Endothelial cell (in vitro differentiated cells): Measurements from ENCODE around the gene ADARB2. TPM values are rescaled to one million over a fixed set of nuclear protein-coding genes. Genes with fewer than 3 reads are reported as not detected.

ENCODE experiments used
- DNase-seq: peaks from one replicate; pipeline ENCODE4 v3.0.0; 2021; ENCODE audit warnings: low spot score
- H3K27ac Mint-ChIP-seq: one replicate; pipeline ENCODE4 v1.8.0; 2021; ENCODE audit warnings: mixed read lengths, inconsistent platforms; ENCODE audit not compliant: unreplicated experiment
- H3K27me3 Mint-ChIP-seq: one replicate; pipeline ENCODE4 v1.8.0; 2021; ENCODE audit warnings: mild to moderate bottlenecking, moderate library complexity, mixed read lengths, inconsistent platforms; ENCODE audit not compliant: unreplicated experiment
- H3K36me3 Mint-ChIP-seq: one replicate; pipeline ENCODE4 v1.8.0; 2021; ENCODE audit warnings: mild to moderate bottlenecking, low read depth, mixed read lengths, inconsistent platforms; ENCODE audit not compliant: unreplicated experiment
- H3K4me1 Mint-ChIP-seq: one replicate; pipeline ENCODE4 v1.8.0; 2021; ENCODE audit warnings: mild to moderate bottlenecking, mixed read lengths, inconsistent platforms; ENCODE audit not compliant: unreplicated experiment
- H3K4me3 Mint-ChIP-seq: one replicate; pipeline ENCODE4 v1.8.0; 2021; ENCODE audit warnings: mild to moderate bottlenecking, mixed read lengths, inconsistent platforms; ENCODE audit not compliant: unreplicated experiment
- H3K9me3 Mint-ChIP-seq: one replicate; pipeline ENCODE4 v1.8.0; 2021; ENCODE audit warnings: mixed read lengths, inconsistent platforms; ENCODE audit not compliant: unreplicated experiment
- CTCF ChIP-seq: fragments of 200-600 bp; sonication (generic); IDR thresholded peaks from one replicate; pipeline ENCODE4 v1.5.0; 2021; ENCODE audit warnings: antibody characterized with exemption; ENCODE audit not compliant: unreplicated experiment
- total RNA-seq: library from RNA; stranded (reverse); fragmentation: NEBNext Ultra II Directional; extraction: Animal tissue kit (Norgen Biotek cat#: 25700); gene quantifications from one replicate; pipeline ENCODE4 v1.2.1, GENCODE V29; 2021; ENCODE audit not compliant: unreplicated experiment

The ADARB2 gene
- total RNA-seq, 1 donor from 2014 or later = 54.9 TPM

GRCh38 chr10:1666147-1666546 is 71.2 kb downstream of the ADARB2 start:
- Mint-ChIP-seq H3K27me3 (peaks cover 4% of the 10 kb centered on the region), H3K4me1 (no peaks in the 10 kb centered on the region)
- DNase-seq = no peak

GRCh38 chr10:1665681-1666080 is 71.6 kb downstream of the ADARB2 start:
- Mint-ChIP-seq H3K27me3 (peaks cover 2% of the 10 kb centered on the region), H3K4me1 (no peaks in the 10 kb centered on the region), H3K4me3 (no peak overlapping the region), H3K27ac (no peak overlapping the region), H3K36me3 (no peaks in the 10 kb centered on the region), H3K9me3 (no peaks in the 10 kb centered on the region)
- no peak for DNase-seq
- TF ChIP-seq CTCF = no peak

More at GRCh38 chr10:1666147-1666546, 71.2 kb downstream of the ADARB2 start:
- no peak for TF ChIP-seq CTCF
- Mint-ChIP-seq H3K9me3 (no peaks in the 10 kb centered on the region), H3K36me3 (no peaks in the 10 kb centered on the region), H3K27ac (no peak overlapping the region), H3K4me3 (no peak overlapping the region)

GRCh38 chr10:1665021-1665661 is 72.2 kb downstream of the ADARB2 start:
- no peaks in the 10 kb centered on the region for H3K4me1 Mint-ChIP-seq
- H3K36me3 Mint-ChIP-seq = no peaks in the 10 kb centered on the region
- H3K9me3 Mint-ChIP-seq = no peaks in the 10 kb centered on the region
- no peak overlapping the region for H3K27ac Mint-ChIP-seq
- no peak for TF ChIP-seq CTCF
- no peak overlapping the region for H3K4me3 Mint-ChIP-seq
- no peak for DNase-seq
- peaks cover 2% of the 10 kb centered on the region for H3K27me3 Mint-ChIP-seq

- H3K4me1 Mint-ChIP-seq = peaks cover 2% of the 10 kb centered on the region
Measured at GRCh38 chr10:1664333-1664964, 72.9 kb downstream of the ADARB2 start.

More at GRCh38 chr10:1664333-1664964, 72.9 kb downstream of the ADARB2 start:
- Mint-ChIP-seq H3K36me3 (no peaks in the 10 kb centered on the region), H3K9me3 (no peaks in the 10 kb centered on the region), H3K27ac (no peak overlapping the region), H3K4me3 (no peak overlapping the region), H3K27me3 (peaks cover 2% of the 10 kb centered on the region)
- TF ChIP-seq CTCF = no peak
- no peak for DNase-seq
